Kidney epithelial cell (primary cell): ENCODE measurements around the gene SRRM3. TPM values are rescaled to one million over a fixed set of nuclear protein-coding genes. Genes with fewer than 3 reads are reported as not detected.
"Not testable (repeated sequence)": the region's sequence is repeated elsewhere in the genome, so short reads cannot be mapped to it uniquely, and the experiment has no call there.

Source experiments
- DNase-seq: peaks from one replicate; pipeline ENCODE4 v3.0.0-alpha.2; 2010; ENCODE audit warnings: low read depth
- H3K27me3 ChIP-seq: 2 replicates; pipeline ENCODE4 v1.6.0; 2011; ENCODE audit warnings: low read length; ENCODE audit not compliant: control insufficient read depth, insufficient read depth
- H3K36me3 ChIP-seq: 2 replicates; pipeline ENCODE4 v1.5.1; 2011; ENCODE audit warnings: low read length; ENCODE audit not compliant: control insufficient read depth, insufficient read depth
- H3K4me3 ChIP-seq: 2 replicates; pipeline ENCODE4 v1.5.1; 2011; ENCODE audit warnings: low read depth, mild to moderate bottlenecking, control low read depth, low read length
- total RNA-seq: library from RNA; depleted of rRNA; stranded (reverse); fragments of >200 nt; gene quantifications from 2 replicates; pipeline ENCODE4 v1.2.3, GENCODE V29; 2015
- TF ChIP-seq, protein P1 (sequence below): IDR thresholded peaks from 2 replicates; pipeline ENCODE4 v1.5.1; 2011; ENCODE audit warnings: mild to moderate bottlenecking, moderate library complexity, low read length, control low read depth, inconsistent platforms; ENCODE audit not compliant: insufficient read depth, poor library complexity, severe bottlenecking

Gene SRRM3
- total RNA-seq, 1 donor from 2014 or later, result 0.21 TPM

DNA sequence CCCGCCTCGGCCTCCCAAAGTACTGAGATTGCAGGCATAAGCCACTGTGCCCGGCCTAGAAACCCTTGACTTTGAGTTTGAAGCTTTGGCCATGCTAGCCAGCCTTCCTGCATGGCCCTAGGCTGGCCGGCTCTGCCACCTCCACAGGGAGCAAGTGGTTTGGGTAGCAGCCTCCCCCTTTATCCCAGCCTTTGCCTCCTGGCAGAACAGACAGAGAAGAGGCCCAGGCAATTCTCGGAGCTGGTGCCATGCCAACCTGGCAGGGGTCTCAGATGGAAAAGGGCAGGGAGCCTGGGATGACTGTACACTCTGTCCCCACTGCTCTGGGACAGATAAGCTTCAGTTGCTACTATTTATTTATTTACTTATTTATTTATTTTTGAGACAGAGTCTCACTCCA is 39.4 kb downstream of the SRRM3 start:
- H3K27me3 ChIP-seq, result peaks cover 21% of the 10 kb centered on the region
- no peak for DNase-seq
- H3K36me3 ChIP-seq, result no peaks in the 10 kb centered on the region
- TF ChIP-seq, protein P1, sequence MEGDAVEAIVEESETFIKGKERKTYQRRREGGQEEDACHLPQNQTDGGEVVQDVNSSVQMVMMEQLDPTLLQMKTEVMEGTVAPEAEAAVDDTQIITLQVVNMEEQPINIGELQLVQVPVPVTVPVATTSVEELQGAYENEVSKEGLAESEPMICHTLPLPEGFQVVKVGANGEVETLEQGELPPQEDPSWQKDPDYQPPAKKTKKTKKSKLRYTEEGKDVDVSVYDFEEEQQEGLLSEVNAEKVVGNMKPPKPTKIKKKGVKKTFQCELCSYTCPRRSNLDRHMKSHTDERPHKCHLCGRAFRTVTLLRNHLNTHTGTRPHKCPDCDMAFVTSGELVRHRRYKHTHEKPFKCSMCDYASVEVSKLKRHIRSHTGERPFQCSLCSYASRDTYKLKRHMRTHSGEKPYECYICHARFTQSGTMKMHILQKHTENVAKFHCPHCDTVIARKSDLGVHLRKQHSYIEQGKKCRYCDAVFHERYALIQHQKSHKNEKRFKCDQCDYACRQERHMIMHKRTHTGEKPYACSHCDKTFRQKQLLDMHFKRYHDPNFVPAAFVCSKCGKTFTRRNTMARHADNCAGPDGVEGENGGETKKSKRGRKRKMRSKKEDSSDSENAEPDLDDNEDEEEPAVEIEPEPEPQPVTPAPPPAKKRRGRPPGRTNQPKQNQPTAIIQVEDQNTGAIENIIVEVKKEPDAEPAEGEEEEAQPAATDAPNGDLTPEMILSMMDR, result no peak
- H3K4me3 ChIP-seq, result no peak overlapping the region

DNA sequence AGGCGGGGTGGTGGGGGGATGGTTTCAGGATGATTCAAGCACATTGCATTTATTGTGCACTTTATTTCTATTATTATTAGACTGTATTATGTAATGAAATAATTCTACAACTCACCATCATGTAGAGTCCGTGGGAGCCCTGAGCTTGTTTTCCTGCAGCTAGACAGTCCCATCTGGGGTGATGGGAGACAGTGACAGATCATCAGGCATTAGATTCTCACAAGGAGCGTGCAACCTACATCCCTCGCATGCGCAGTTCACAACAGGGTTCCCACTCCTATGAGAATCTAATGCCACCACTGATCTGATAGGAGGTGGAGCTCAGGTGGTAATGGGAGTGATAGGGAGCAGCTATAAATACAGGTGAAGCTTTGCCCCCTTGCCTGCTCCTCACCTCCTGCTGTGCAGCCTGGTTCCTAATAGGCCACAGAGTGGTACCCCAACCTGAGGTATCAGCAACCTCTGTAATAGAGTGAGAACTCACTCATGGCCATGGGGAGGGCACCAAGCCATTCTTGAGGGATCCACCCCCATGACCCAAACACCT is 40.9 kb downstream of the SRRM3 start:
- not testable (repeated sequence) for H3K4me3 ChIP-seq, DNase-seq, H3K36me3 ChIP-seq
- H3K27me3 ChIP-seq, result peaks cover 17% of the 10 kb centered on the region

DNA sequence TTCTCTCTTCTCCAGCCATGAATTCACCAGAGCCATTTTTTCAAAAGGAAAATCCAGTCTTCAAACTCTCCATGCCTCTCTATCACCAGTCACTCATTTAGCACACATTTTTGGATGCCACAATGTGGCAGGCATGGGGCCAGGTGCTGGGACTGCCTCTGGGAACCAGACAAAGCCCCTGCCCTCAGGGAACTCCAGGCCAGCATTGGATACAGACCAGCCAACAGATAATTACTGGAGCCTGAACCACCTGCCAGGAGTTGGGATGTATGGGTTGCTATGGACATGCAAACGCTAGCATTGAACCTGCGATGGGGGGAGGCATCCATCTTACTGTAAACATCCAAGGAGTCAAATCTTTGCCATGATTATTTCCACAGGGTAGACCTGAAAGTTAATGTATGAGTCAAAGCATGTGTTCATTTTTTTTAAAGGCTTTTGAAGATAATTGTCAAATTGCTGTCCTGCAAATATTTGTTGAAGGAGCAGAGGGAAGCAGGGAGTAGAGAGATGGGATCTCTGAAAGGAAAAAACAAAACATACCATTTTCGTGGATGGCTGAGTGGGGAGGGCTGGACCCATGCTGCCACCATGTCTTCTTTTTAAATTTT is 43.2 kb downstream of the SRRM3 start:
- TF ChIP-seq, protein P1, result no peak
- DNase-seq, result no peak
- peaks cover 3% of the 10 kb centered on the region for H3K27me3 ChIP-seq
- H3K36me3 ChIP-seq, result no peaks in the 10 kb centered on the region
- no peak overlapping the region for H3K4me3 ChIP-seq

DNA sequence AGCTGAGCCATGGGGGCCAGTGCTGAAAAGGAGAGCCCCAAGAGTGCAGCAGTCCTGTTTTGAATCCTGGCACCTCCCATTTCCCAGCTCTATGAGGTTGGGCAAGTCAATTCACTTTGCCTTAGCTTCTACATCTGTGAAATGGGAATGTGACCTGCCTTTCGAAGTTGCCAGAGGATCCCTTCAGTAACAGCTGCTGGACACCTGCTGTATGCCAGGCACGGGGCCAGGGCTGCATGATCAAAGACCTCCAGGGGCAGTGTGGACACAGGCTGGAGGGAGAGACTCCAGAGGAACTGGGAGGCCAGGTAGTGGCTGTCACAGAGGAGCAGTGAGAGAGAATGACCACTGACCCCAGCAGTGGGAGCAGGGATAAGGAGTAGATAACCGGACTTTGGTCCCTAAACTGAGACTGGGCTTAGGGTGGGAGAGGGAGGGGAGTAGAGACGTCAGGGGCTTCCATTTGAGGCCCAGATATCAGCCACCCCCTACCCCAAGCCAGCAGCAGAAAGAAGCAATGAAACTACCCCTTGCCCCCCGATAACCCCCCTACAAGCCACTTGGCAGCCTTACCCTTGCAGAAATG is 45.2 kb downstream of the SRRM3 start:
- no peak for DNase-seq
- Histone ChIP-seq H3K36me3 (no peaks in the 10 kb centered on the region), H3K4me3 (no peak overlapping the region), H3K27me3 (peaks cover 3% of the 10 kb centered on the region)
- TF ChIP-seq, protein P1, result no peak

DNA sequence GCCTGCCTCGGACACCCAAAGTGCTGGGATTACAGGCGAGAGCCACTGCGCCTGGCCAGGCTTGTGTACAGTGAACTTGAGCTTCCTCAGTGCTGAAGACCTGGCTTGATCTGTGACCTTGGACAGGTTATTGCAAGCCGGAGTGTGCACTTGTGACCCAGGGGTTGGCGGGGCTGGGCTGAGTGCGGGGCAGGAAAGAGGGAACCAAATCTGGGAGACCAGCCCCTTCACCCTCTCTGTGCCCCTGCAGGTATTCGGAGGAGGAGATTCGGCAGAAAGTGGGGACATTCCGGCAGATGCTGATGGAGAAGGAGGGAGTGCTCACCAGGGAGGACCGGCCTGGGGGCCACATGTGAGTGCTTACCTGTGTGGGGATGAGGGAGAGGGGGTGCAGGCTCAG is 46.2 kb downstream of the SRRM3 start:
- TF ChIP-seq, protein P1, result no peak
- no peaks in the 10 kb centered on the region for H3K36me3 ChIP-seq
- no peak for DNase-seq
- no peak overlapping the region for H3K4me3 ChIP-seq
- peaks cover 3% of the 10 kb centered on the region for H3K27me3 ChIP-seq

DNA sequence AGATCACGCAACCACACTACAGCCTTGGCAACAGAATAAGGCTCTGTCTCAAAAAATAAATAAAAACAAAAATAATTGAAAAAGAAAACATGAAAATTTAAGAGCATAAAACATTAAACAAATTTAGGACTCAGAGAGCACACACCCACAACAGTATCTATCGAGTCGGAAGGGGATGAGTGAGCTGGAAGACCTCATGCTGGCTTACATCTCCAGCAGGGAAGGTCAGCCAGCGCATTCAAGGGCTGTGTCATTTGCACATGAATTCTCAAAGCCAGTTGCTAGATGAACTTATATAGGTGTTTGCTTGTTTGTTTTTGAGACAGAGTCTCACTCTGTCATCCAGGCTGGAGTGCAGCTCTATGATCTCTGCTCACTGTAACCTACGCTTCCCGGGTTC is 50.3 kb downstream of the SRRM3 start:
- no peaks in the 10 kb centered on the region for H3K36me3 ChIP-seq
- H3K4me3 ChIP-seq, result no peak overlapping the region
- TF ChIP-seq, protein P1, result no peak
- no peaks in the 10 kb centered on the region for H3K27me3 ChIP-seq
- DNase-seq, result no peak
